HS-27A (cell line): ENCODE results near the gene TMEM132C.

ENCODE experiments used
- DNase-seq: peaks from one replicate; pipeline ENCODE4 v3.0.0-alpha.2; 2012; ENCODE audit warnings: low read depth, missing footprints

The TMEM132C gene

DNA sequence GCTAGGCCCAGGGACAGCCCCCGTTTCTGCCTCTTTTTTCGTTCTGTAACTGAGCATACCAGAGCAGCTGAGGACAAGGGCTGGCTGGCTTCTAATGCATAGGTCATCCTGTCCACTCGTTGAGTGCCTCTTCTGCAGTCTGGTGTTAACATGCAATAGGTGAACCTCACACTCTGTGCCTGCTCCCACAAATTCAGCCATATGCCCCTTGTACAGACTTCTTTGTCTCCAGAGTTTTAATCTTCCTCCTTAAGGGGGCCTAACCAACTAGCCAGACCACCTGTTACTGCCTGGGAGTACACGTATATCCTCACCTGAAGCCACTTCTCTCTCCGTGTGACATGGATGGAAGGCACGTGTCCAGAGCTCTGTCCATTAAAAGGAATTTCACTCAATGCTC lies 445.7 kb downstream of the TMEM132C start:
- no peak for DNase-seq

DNA sequence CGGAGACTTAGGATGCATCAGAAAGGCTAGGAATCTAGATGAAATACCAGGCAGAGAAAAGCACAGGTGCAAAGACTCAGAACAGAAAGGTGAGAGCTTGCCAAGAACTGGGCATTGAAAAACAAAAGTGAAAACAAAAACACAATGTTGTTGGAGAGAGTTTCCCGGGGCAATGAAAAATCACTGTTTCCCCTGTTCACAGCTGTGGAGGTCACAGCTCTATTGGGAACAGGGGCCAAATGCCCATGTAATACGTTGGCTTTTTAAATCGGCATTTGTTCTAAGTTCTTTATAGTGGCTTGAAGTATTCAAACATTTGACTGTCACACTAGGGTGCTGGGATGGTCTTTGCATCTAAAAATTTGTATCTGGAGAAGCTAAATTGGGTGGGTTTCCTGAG lies 448.5 kb downstream of the TMEM132C start:
- DNase-seq = no peak

DNA sequence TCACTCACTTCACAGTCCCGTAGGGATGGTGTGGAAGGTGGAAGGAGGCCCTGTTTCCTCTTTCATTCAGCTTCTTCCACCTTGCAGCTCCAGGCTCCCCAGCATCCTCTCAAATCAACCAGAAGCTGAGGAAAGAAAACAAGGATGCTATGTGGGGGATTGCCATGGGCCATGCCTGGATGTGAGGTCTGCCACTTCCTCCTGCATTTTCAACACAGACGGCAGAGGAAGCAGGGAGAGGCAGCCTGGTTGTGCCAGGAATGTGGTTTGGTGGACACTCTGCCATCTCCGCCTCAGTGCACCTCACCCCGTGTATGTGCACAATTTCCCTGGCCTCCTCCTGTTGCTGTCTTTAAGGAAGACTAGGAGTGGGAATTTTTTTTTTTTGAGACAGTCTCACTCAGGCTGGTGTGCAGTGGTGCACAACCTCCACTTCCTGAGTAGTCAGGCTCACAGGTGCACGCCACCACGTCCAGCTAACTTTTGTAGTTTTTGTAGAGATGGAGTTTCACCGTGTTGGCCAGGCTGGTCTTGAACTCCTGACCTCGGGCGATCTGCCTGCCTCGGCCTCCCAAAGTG lies 457.6 kb downstream of the TMEM132C start:
- DNase-seq = no peak

DNA sequence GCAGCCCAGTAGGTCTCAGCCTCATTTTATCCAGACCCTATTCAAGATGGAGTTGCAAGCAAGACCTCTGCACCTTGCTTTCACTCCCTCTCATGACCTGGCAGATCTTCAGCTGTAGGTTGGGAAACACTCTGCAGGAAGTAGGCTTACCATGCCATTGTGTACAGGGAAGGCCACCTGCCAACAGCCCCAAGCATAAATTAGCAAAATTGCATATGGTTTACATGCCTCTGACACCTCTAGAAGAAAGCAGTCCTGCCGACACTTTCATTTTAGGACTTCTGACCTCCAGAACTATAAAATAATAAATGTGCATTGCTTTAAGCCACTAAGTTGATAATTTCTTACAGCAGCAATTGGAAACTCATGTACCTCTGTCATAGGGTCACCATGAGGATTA lies 459.9 kb downstream of the TMEM132C start:
- DNase-seq = no peak

DNA sequence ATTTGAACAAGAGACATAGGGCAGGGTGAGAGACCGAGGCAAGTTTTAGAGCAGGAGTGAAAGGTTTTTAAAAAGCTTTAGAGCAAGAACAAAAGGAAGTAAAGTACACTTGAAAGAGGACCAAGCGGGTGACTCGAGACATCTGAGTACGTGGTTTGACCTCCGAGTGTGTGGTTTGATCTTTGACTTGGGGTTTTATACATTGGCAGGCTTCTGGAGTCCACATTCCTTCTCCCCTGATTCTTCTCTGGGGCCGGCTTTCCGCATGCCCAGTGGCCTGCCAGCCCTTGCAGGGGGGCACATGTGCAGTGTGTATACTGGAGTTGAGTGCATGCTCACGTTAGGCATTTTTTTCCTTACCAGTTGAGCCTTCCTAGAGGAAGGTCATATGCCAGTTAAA lies 460.5 kb downstream of the TMEM132C start:
- DNase-seq = no peak

DNA sequence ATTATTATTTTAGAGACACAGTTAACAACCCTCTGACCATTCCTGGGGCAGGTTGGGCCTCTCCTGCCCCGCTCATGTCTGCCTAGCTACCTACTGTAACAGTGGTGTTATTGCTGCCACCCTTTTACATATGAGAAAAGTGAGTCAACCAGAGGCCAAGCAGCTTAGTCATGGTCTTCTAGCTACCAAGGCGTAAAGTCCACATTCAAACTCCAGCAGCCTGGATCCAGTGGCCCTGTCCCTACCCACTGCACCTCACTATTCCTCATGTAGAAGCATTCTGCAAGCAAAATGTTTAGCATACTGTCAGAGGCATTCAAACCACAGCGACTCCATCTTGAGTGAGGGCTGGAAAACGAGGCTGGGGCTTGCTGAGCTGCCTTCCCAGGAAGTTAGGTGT lies 461.0 kb downstream of the TMEM132C start:
- DNase-seq = no peak

DNA sequence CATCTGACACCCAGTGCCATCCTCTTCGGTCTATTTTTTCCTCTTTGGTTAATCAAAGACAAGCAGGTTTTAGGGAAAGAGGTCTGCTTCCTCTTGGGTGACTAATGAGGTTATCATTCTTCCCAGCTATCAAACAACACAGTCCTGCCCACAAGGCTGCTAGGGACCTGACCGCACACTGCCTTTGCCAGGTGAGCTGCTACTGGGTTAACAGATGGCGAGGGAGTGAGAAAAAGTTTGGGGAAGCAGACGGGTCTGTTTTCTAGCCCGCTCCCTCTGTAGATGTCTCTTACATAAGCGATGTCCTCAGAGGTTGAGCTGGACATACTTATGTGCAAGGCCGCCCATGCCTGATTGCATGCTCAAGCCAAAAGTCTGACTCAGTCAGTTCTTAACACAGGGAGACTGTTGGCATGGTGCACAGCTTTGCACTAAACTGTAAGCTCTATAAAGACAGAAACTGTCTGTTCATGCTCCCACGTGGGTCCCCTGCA lies 462.7 kb downstream of the TMEM132C start:
- DNase-seq = no peak

DNA sequence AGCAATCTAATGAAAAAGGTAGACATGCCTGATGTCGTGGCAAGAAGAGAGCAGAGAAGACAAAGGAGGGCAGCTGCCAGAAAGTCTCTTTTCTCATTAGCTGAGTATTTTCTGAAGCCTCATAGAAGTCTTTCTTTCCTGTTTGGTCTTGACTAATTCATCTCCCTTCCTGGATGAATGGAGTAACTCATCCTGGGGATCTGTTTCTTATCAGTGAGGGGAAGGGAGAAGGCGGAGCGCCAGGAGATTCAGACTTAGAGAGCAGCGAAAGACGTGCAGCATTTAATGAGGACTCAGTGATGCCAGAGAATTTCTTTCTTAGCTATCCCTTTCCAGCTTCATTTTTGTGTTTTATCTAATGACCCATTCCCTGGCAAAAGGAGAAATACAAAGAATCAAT lies 467.4 kb downstream of the TMEM132C start:
- DNase-seq = no peak

DNA sequence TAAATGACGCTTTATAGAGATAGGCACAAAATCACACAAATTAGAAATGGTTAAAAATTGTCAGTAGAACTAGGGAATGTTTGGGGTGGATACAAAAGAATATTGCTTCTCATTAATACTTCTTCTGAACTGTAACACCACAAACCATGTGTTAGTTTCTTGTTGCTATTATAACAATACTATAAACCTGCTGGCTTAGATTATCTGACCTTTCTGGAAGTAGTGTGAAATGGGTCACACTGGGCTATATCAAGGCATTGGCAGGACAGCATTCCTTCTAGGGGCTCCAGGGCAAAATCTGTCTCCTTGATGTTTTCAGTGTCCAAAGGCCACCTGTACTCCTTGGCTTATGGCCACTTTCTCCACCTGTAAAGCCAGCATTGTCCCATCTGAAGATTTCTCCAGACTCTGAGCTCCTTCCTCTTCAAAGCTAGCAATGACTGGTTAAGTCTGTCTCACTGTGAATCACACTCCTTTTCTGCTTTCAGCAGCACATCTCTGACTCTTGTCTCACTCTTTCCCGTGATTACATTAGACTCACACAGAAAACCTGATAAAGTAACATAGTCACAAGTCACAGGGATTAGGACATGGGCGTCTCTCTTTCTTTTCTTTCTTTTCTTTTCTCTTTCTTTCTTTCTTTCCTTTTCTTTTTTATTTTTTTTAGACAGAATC lies 470.5 kb downstream of the TMEM132C start:
- DNase-seq = no peak

DNA sequence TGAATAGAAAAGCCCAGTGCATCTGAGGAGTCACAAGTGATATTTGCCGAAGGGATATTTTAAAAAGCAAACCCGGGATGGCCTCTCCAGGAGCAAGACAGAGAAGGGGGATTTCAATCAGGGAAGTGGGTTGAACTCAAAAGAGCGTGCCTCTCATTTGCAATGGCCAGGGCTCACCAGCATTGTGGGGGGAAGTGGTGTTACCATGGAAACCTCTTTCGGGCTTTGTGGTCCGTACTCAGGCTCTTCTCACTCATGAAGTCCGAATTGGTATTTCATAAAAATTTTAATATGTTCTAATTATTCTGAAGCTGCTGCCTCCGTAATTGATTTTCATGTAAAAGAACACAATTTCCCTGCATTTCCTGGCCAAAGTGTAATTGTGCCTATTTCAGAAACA lies 476.9 kb downstream of the TMEM132C start:
- no peak for DNase-seq

DNA sequence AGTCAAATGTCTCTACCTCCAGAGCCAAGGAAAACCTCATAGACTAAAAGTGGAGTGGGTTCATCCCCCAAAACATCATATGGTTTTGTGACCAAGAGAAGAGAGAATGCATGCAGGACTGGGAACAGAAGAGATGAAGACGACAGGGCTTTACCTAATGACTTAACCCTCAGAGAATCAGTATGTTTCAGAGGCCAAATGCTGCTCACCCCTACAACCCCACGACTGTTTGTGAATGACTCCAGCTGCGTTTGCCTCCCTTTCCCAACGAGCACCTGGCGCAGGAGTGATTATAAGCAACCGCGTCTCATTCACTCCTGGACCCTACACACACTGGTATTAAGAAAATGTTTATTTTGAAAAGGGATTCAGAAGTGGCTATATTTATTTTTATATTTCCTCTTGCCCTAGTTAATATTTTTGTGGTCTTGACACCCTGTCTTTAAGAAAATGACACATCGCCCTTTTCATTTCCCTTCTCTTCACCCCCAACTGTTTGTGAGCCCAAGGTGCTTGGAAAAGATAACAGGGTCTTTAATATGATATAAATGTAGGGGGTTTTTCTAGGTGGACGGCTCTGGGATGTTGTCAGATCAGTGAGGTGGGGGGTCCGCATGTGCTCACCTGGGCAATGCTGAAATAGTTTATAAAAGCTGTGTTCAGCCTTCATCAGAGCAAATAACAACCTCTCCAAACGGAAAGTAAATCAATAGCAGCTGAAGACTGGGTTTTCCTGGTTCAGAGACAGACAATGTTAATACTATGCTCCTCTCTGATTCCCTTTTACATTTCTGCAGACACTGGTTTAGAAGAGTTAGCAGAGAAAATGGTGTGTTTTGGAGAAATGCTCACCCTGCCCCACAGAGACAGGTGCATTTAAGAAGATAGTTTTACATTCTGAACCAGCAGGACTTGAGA lies 479.1 kb downstream of the TMEM132C start:
- no peak for DNase-seq

DNA sequence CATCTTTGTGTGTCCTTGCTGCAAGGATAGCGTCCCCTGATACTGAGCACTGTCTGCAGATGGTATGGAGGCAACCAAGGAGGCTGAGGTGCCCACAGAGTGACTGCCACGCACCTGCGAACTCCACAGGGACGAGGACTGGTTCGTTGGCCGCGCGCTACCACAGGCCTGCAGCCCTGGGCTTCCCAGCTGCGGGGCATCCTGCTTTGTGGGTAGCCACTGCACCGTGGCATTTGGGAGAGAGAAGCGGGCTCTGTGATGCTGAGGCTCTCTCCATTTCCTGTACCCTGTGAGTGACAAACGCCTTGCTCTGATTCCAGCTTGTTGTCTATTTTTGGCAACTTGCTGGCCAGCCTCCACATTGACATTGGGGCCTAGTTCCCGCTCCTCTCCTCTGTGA lies 480.5 kb downstream of the TMEM132C start:
- no peak for DNase-seq

DNA sequence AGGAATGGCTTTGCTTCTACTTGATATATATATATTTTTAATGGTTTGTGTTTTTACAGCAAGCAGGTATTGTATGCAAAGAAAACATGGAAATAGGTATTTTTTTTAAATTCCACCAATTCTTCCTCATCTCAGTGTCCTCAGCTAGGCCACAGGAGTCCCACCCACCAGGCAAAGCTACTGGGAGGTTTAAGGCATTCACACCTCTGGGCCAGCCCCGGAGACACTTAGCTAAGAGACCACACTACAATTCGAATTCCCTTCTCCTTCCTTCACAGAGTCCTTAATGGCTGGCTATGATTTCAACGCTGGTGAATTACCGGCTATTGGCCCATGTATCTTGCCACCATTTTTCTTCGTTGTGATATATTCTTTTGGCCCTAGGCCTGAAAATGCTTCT lies 485.4 kb downstream of the TMEM132C start:
- no peak for DNase-seq

DNA sequence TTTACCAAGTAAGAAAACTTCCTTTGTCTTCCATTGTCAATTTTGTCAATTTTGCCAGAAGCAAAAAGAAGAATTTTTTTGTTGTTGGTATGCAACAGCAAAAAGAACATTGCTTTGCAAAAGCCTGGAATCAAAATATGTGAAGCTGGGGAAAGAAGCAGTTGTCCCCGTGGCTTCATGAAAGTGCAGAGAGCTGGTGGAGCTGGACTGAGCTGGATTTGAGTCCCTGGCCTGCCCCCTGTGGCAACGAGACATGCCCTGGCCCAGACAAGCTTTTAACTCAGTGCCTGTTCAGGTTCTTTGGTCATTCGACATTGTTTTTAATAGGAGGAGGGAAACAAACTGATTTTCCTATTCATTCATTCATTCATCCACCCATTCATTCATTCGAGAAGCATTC lies 486.5 kb downstream of the TMEM132C start:
- no peak for DNase-seq

DNA sequence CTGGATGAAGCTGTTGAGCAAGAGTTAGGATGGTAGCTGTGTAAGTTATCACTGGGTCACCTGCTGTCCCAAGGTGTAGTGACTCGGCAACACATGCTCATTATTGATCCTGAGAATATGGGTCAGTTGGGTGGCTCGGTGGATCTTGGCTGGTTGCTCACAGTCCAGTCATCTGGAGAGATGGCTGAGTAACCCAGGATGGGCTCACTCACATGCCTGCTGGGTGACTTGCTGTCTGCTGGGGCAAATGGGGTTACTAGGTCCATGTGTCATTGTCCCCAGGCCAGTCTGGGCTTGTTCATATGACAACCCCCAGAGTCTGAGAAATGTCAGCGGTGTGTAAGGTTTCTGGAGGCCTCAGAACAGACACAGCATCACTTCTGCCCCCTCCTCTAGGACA lies 487.3 kb downstream of the TMEM132C start:
- DNase-seq = no peak

DNA sequence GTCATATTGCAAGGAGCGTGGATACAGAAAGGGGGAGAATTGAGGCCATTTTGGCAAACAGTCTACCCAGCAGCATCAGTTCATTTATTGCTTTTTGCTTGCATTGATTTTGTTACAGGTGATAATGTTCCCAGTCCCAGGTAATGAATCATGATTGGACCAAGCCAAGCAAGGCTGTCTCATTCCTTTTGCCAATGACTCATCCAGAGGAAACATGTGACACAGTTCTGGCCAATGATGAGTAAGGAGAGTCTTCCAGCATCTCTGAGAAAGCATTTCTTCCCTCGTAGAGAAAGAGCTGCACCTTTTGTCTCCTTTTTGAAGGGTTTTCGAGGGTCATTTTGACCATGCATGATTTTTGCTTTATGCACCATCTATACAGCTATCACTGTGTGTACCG lies 488.6 kb downstream of the TMEM132C start:
- no peak for DNase-seq
